SIG-M5 treated with dmso at 0.1 percent for 504 hours (cell line): Measurements from ENCODE around the gene PADI1.
"Not testable (repeated sequence)": the region's sequence is repeated elsewhere in the genome, so short reads cannot be mapped to it uniquely, and the experiment has no call there.

Source experiments
- DNase-seq: peaks from one replicate; lab custom pipeline; 2025; ENCODE audit not compliant: unreplicated experiment; lab: John Stamatoyannopoulos, UW

The PADI1 gene

GRCh38 chr1:17239420-17239819, 34.5 kb downstream of the PADI1 start:
- peak; percentile 74 for DNase-seq

DNA sequence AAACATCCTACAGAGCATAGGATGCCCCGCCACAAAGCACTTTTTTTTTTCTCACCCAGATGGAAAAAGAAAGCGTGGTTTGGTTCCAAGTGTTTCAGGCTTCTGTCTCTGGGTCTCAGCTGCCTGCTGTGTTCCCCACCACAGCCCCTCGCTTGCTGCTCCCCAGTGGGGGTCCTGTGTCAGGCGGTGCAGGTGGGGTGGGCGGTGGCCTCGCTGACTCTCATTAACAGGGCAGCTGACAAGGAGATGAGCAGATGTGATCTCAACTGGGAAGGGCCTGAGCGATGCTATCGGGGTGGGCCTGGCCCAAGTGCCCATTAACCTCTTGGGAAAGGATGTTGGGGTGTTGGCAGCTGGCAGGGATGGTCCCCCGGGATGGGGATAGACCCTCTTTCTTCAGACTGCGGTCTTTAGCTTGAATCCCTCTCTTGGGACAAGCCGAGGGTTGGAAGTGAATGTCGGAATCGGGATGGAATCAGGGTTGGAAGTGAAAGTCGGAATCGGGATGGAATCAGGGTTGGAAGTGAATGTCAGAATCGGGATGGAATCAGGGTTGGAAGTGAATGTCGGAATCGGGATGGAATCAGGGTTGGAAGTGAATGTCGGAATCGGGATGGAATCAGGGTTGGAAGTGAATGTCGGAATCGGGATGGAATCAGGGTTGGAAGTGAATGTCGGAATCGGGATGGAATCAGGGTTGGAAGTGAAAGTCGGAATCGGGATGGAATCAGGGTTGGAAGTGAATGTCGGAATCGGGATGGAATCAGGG, 36.3 kb downstream of the PADI1 start:
- not testable (repeated sequence) for DNase-seq

DNA sequence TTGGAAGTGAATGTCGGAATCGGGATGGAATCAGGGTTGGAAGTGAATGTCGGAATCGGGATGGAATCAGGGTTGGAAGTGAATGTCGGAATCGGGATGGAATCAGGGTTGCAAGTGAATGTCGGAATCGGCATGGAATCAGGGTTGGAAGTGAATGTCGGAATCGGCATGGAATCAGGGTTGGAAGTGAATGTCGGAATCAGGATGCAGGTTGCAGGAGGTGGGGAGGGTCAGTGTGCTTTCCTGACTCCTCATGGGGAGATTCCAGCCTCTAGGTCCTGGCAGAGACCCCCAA, 36.8 kb downstream of the PADI1 start:
- DNase-seq = not testable (repeated sequence)

DNA sequence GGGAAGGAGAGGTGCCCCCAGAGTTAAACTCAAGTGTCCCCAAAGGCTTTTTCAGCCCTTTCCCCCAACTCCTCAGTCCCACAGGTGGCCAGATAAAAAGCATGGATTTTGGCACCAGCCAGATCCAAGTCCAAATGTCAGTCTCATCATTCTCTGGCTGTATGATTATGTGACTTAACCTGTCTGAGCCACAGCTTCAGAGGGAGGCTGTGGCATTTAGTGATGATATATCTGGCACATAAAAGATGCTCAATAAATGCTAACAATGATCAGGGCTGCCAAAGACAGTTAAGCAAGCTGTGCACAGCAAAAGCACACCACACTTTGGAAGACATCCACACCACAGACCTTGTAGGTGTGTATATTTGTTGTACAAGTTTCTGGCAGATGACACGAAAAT, 38.3 kb downstream of the PADI1 start:
- DNase-seq = no peak

DNA sequence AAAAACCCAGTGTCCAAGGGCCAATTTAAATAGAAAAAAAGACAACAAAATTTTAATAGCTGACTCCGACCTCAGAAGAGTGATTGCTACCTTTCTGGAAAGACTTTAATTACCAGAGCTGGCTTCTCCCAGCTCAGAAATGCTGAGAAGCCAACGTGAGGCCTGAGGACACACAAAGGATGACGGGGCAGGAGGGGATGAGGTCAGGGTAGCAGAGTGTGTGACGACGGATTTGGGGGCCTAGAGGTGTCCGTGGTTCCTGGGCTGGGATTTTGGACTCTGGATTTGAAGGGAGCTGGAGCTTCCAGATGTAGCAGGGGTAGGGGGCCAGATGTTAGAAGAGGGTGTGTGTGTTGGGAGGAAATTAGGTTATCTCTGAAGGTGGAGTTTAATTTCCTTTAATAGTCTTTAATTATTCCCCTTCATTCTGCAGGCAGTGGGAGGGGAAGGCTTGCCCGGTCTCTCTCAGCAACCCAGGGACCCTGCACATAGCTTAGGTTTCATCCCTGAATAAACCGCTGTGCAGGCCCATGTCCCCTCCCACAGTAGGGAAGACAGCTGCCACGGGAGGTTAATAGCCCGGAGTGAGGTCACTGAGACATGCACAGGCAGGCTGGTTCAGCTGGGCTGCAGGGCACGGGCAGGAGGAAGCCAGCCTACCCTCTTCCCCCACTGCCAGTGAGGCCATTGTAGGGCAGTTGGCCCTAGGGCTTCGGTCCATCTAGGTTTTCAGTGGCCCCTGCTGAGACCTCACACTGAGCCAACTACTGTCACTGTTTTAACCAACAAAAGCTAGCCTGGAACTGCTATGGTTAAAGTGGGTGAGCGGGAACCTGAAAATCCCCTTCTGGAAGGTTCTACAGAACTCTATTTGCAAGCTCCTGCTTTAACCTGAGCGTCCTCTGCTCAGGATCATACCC, 40.2 kb downstream of the PADI1 start:
- DNase-seq = no peak

- DNase-seq = no peak
Observed at GRCh38 chr1:17245816-17246325, 40.9 kb downstream of the PADI1 start.

DNA sequence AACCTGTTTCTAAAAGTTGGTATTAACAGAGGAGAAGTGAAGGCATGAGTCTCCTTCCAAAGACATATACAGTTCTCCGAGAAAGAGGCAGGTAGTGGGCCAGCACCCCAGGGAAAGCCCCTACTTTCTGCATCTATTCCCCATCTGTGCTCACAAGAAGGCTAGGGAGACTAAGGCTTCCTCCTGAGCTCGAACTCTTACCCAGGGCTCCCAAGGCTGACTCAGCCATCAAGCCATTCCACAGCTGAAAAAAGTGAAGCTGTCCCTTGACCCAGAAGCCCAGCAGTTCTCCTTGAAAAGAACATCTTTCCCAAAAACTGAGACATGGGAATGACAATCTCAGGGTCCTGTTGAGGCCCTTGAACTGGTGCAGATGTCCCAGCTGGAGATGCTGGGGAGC, 42.0 kb downstream of the PADI1 start:
- DNase-seq = no peak

GRCh38 chr1:17248781-17249180, 43.9 kb downstream of the PADI1 start, which contains the start of gene PADI3:
PADI3 (plus strand) TSS chr1:17249098; CDS start chr1:17249138, 40 bp downstream.
- DNase-seq = no peak

GRCh38 chr1:17250601-17251000, 45.7 kb downstream of the PADI1 start:
- no peak for DNase-seq

DNA sequence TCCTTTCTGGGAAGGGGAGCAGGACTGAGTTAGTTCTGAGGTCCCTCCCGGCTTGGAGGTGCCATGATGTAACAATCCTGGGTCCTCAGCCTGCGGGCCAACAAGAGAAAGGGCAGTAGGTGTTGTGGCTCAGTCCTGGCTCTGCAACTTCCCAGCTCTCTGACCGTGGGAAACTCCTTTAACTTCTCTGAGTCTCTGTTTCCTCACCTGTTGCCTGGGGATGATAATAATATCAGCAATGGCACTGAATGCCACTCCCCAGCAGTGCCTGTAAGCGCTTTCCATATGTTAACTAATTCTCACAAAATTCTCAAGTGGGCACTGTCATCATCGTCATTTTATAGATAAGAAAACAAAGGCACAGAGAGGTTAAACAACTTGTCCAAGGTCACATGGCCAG, 46.3 kb downstream of the PADI1 start:
- no peak for DNase-seq

DNA sequence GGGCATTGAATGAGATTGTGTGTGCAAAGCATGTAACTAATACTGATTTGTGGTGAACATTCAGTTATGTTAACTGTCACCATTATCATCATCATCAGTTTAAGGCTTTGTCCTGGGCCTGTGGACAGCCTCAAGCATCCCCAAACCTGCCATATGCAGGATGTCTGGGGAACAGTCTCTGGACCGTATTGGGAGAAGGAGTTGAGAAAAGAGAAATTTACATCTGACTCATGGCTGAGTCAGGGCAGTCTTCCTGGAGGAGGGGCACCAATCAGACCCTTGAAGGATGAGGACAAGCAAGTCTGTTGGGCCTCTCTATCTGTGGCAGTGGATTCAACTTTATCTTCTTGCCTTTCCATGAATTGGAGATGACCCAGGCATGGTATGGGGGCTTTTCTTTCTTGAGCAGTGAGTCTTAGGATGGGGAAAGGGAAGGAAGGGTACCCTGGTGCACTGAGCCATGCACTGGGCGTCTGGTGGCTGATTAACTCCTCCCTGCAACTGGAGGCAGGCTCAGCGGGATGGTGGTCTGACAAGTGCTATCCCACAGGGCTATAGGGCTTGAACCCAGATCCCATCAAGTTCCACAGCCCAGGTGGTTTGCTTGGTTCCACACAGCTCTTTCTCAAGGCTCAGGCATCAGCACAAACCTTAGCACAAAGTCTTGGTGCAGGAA, 46.9 kb downstream of the PADI1 start:
- no peak for DNase-seq

DNA sequence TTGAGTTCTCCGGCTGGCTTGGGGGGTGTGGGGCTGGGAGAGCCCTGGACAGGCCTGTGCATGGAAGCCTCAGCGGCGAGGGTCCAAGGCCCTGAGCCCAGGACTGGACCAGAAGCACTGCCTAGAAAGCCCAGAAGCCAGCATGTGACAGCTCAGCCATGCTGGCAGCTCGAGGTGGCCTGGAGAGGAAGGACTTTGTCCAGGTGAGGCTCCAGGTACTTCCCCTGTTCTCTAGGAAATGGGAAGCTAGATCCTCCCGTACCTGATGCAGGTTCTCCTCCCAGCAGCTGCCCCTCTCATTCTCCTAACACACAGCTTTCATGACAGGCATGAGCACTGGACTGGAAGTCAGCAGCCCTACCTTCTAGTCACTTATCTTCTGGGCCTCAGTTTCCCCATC, 50.4 kb downstream of the PADI1 start:
- DNase-seq = no peak

DNA sequence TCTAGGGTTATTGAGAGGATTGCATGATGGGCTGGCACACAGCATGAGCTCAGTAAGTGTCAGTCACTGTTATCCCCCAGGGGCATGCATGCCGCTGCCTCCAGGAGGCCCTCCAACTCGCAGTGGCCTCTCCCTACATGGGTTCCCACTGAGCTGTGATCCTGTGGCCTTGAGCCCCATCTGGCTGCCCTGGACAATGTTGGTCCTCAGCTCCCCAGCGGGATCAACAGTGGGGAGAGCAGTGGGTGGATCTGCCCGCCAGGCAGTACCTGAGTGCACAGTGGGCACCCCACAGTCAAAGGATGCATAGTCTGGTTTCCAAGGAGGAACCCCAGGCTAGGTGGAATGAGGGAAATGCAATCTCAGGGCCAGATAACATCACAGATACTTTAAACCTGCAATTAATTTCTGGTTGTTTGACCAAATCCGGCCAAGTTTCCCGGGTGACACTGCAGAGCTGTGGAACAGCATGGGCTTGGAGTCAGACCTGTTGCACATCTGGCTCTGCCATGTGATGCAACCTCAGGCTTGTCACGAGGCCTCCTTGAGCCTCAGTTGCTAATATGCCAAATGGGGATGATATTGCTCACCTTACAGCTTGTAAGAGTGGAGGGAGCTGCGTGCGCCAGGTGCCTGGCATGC, 53.3 kb downstream of the PADI1 start:
- DNase-seq = no peak

GRCh38 chr1:17258758-17259130, 53.8 kb downstream of the PADI1 start:
- DNase-seq = no peak

GRCh38 chr1:17259233-17259873, 54.4 kb downstream of the PADI1 start:
- no peak for DNase-seq

- no peak for DNase-seq
Observed at GRCh38 chr1:17260264-17260663, 55.3 kb downstream of the PADI1 start.

DNA sequence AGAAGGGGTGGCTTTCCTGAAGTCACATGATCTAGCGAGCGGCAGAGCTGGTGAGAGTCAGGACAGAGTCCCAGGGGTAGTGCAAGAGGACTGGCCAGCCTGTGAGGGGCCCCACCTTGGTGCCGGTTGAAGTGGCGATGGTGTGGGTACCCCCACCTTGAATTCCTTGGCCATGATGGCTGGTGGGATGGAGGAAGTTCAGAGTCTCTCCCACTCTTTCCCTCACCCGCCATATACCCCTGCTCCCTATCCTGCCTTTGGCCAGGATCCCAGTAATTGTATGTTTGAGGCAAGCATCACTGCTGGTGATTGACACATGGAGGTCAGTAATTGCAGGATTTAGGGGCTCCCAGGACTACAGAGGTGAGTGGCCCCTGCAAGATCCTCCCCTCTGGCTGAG, 55.8 kb downstream of the PADI1 start:
- no peak for DNase-seq

DNA sequence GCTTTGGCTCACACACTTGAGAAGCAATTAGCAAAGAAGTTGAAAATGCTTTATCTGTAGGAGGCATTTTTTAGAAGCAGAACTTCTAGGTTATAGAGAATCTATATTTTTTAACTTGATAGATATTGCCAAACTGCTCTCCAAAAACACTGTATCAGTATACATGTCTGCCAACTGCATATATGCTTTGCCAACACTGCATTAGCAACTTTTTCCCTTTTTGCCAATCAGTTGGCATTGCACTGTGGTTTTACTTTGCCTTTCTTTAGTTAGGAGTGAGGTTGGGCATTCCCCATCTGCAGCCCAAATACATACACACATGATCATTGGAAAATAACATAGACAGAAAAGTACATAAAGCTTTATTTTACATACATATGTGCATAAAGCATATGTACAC, 59.0 kb downstream of the PADI1 start:
- no peak for DNase-seq

- DNase-seq = no peak
Observed at GRCh38 chr1:17264470-17264869, 59.5 kb downstream of the PADI1 start.

DNA sequence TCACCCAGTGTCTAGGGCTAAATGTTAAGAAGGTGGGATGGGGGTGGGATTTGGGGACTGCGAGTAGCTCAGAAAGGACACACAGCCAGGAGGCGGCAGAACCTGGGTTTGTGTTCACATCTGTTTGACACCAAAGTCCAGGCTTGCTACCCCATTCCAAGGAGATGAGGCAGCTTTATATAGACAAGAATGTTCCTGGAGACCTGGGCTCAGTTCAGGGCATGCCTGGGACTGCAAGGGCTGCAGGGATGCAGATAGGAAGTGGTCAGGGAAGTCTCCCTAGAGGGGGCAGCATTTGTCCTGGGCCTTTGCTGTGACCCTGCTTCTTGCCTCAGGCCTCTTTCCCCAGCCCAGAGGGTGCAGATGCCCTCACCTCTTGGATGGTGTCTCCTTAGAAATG, 60.2 kb downstream of the PADI1 start:
- DNase-seq = no peak

- no peak for DNase-seq
Observed at GRCh38 chr1:17265950-17266349, 61.0 kb downstream of the PADI1 start.
